ENCODE data around the gene TSPOAP1. TPM values are rescaled to one million over a fixed set of nuclear protein-coding genes. Genes with fewer than 3 reads are reported as not detected.

Gene TSPOAP1
- total RNA-seq, 1 donor from 2014 or later = 21.0 TPM

DNA sequence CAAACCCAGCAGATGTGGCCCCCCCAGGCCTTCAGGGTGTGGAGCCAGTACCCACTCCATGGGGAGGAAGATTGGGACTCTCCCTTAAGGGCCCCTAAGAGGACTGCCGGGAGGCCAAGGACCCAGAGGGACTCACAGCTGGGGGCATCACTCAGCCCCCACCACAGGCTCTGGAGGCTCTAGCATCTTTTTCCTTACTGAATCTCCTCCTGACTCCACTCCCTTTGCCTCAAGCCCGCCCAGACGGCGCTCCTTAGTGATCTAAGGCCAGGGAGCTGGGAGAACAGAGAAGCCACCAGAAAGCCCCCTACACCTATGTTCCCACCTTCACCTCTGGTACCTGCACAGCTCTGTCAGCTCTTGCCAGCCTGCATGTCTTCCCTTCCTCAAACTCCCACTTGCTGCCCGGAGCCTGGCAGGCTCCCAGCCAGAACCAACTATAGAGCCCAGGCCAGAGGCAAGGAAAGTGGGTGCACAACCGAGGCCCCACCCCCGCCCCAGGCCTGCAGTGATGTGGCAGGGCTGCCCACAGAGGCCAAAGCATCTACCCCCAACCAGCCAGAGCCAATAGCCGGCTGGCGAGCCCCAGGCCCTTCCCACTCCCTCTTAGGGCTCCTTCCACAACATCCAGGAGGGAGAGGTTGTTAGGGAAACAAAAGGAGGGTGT is 25.5 kb downstream of the TSPOAP1 start:
- H3K4me3 ChIP-seq = no peak overlapping the region
- H3K27ac ChIP-seq = no peak overlapping the region
- TF ChIP-seq, protein P1, sequence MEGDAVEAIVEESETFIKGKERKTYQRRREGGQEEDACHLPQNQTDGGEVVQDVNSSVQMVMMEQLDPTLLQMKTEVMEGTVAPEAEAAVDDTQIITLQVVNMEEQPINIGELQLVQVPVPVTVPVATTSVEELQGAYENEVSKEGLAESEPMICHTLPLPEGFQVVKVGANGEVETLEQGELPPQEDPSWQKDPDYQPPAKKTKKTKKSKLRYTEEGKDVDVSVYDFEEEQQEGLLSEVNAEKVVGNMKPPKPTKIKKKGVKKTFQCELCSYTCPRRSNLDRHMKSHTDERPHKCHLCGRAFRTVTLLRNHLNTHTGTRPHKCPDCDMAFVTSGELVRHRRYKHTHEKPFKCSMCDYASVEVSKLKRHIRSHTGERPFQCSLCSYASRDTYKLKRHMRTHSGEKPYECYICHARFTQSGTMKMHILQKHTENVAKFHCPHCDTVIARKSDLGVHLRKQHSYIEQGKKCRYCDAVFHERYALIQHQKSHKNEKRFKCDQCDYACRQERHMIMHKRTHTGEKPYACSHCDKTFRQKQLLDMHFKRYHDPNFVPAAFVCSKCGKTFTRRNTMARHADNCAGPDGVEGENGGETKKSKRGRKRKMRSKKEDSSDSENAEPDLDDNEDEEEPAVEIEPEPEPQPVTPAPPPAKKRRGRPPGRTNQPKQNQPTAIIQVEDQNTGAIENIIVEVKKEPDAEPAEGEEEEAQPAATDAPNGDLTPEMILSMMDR (IDR thresholded peaks at IDR 0.05) = no peak
- no peaks in the 10 kb centered on the region for H3K36me3 ChIP-seq
- ATAC-seq = no peak
- H3K9me3 ChIP-seq = no peaks in the 10 kb centered on the region
- H3K4me1 ChIP-seq = no peaks in the 10 kb centered on the region
- intact Hi-C loops (cut with DNase I) = loop anchor here (10.0 kb wide), 1 partner anchor 142 kb away; no protein-coding TSS in a partner anchor
- no peaks in the 10 kb centered on the region for H3K27me3 ChIP-seq
- peak; percentile 25 for DNase-seq

DNA sequence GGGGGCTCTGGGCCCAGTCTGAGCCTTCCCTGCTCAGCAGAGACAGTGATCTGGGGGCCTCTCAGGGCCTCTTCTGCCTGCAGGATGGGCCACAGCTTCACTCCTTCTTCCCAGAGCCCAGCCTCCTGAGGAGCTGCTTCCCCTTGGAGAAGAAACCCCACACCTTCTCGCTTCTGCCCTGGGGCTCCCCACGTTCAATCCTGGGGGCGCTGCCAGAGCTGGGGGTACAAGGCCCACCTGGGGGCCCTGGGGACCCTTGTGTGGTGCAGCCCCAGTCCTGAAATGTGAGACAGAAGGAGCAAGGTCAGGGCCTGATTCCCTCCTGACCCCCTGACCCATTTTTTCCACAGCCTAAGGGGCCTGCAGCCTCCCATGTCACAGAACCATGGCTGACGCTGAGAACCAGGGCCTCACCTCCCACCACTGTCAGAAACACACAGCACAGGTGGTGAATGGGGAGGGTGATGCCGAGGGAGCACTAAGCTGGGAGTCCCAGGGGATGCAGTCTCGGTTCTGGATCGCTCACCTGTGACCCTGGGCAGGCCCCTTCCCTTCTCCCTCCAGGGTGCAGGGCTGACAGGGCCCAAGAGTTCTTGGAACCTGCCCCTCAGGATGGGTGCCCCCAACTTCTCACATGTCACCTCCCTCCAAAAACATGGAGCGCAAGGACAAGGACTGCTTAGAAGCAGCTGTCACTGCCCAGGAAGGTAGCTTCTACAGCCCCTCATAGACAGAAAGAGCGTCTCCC is 26.2 kb downstream of the TSPOAP1 start:
- TF ChIP-seq, protein P1 (IDR thresholded peaks at IDR 0.05) = no peak
- Histone ChIP-seq H3K36me3 (no peaks in the 10 kb centered on the region), H3K4me3 (no peak overlapping the region), H3K27me3 (no peaks in the 10 kb centered on the region), H3K9me3 (no peaks in the 10 kb centered on the region), H3K4me1 (no peaks in the 10 kb centered on the region), H3K27ac (no peak overlapping the region)
- no peak for ATAC-seq
- peak; percentile 47 for DNase-seq
- intact Hi-C loops (cut with DNase I) = loop anchor here (10.0 kb wide), 1 partner anchor 142 kb away; no protein-coding TSS in a partner anchor

DNA sequence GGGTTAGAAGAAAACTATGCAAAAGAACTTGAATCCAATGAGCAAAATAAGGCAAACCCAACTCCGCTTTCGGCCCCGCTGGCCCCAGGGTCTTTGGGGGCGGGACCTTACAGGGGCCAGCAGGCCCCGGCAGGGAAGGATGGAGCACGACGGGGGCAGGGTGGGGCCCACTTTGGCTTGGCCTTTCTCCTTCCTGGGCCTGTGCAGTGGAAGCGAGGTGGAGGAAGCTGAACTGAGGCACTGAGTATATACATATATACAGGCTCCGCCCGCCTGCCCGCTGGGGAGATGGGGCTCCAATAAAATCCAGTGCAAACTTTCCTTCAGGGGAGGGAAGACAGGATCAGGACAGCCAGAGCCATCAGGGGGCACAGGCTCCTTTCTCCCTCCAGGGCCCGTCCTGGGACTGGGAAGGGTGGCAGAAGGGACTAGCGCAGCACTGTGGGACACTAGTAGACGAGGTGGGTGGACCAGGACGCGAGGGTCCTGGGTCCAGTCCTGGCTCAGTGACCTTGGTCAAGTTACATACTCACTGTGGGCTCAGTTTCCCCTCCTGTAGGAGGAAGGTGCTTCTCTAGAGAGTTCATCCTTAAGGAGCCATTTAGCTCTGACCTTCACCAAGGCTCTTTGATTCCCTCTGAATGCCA is 27.0 kb downstream of the TSPOAP1 start:
- Histone ChIP-seq H3K27ac (no peak overlapping the region), H3K9me3 (no peaks in the 10 kb centered on the region), H3K36me3 (no peaks in the 10 kb centered on the region), H3K27me3 (no peaks in the 10 kb centered on the region), H3K4me1 (no peaks in the 10 kb centered on the region), H3K4me3 (no peak overlapping the region)
- TF ChIP-seq, protein P1 (IDR thresholded peaks at IDR 0.05) = no peak
- DNase-seq (peak; percentile 54), ATAC-seq (no peak)
- intact Hi-C loops (cut with DNase I) = loop anchor here (10.0 kb wide), 1 partner anchor 143 kb away; no protein-coding TSS in a partner anchor

DNA sequence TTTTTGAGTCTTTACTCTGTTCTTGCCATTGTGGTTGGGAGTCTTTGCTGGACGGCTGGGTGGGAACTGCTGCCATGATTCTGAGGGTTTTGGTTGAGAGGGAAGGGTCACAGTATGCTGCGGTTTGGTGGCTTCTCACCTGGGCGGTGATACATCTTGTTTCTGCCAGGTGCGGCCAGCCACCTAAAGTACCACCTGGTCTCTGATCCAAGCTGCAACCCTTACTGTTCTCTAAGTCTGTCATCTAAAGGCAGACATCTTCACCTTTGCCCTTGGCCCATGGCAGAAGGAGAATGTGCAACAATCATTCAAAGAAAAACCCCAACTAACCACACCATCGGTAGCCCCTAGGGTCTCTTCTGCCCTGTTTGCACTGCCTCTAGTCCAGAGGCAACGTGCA is 28.3 kb downstream of the TSPOAP1 start:
- Histone ChIP-seq H3K9me3 (no peaks in the 10 kb centered on the region), H3K4me1 (no peaks in the 10 kb centered on the region), H3K27ac (no peak overlapping the region), H3K4me3 (no peak overlapping the region), H3K27me3 (no peaks in the 10 kb centered on the region), H3K36me3 (no peaks in the 10 kb centered on the region)
- no peak for ATAC-seq
- TF ChIP-seq, protein P1 (IDR thresholded peaks at IDR 0.05) = no peak
- intact Hi-C loops (cut with DNase I) = loop anchor here (10.0 kb wide), 1 partner anchor 144 kb away; no protein-coding TSS in a partner anchor
- peak; percentile 13 for DNase-seq

DNA sequence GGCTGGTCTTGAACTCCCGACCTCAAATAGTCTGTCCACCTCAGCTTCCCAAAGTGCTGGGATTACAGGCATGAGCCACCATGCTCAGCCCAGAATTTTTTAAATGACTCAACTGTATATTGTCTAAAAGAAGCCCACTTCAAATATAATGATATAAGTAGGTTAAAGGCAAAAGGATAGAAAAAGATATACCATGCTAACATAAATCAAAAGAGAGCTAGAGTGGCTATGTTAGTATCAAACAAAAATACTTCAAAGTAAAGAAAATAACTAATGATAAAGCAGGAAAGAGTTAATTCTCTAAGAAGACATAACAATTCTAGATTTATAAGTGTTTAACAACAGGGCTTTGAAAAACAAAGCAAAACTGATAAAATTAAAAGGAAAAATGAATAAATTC is 34.6 kb downstream of the TSPOAP1 start:
- Histone ChIP-seq H3K4me3 (no peak overlapping the region), H3K4me1 (no peaks in the 10 kb centered on the region), H3K27me3 (peaks cover 6% of the 10 kb centered on the region), H3K36me3 (no peaks in the 10 kb centered on the region), H3K9me3 (no peaks in the 10 kb centered on the region), H3K27ac (no peak overlapping the region)
- no peak for ATAC-seq
- intact Hi-C loops (cut with DNase I) = no loop called here
- TF ChIP-seq, protein P1 (IDR thresholded peaks at IDR 0.05) = no peak
- DNase-seq = no peak
